ENCODE data around the gene MBNL2. TPM values are rescaled to one million over a fixed set of nuclear protein-coding genes. Genes with fewer than 3 reads are reported as not detected.

Gene MBNL2
- total and polyA plus RNA-seq, 2 of the 13 experiments (the other 11 are each of a cell fraction or from before 2014, with no cell fraction given), result 30.8 to 59.0 TPM

- TF ChIP-seq ZNF816 (CRISPR knock-in tag; IDR thresholded peaks at IDR 0.05; ENCODE audit: borderline replicate concordance) (no peak), FOXA3 (CRISPR knock-in tag; IDR thresholded peaks at IDR 0.05) (peak; percentile 53; the same call in 1 of the 2 replicates), ZNF615 (CRISPR knock-in tag; IDR thresholded peaks at IDR 0.05; ENCODE audit: borderline replicate concordance) (peak; percentile 67; the same call in 1 of the 2 replicates), ZNF281 (CRISPR knock-in tag; IDR thresholded peaks at IDR 0.05; ENCODE audit: borderline replicate concordance) (peak; percentile 19; the same call in 1 of the 2 replicates), SP2 (CRISPR knock-in tag; IDR thresholded peaks at IDR 0.05) (peak; percentile 74), ZNF691 (CRISPR knock-in tag; IDR thresholded peaks at IDR 0.05; ENCODE audit: borderline replicate concordance, low read depth) (peak; percentile 24; the same call in 1 of the 2 replicates), ZNF331 (CRISPR knock-in tag; IDR thresholded peaks at IDR 0.05) (peak; percentile 48; the same call in 1 of the 2 replicates), ZNF20 (CRISPR knock-in tag; IDR thresholded peaks at IDR 0.05) (no peak), ZNF570 (CRISPR knock-in tag; IDR thresholded peaks at IDR 0.05; ENCODE audit: borderline replicate concordance) (no peak), NFAT5 (CRISPR knock-in tag; IDR thresholded peaks at IDR 0.05) (no peak), ONECUT2 (CRISPR knock-in tag; IDR thresholded peaks at IDR 0.05) (no peak), ZBTB4 (CRISPR knock-in tag; IDR thresholded peaks at IDR 0.05; ENCODE audit: borderline replicate concordance) (no peak), CREB1 (IDR thresholded peaks at IDR 0.05) (peak; percentile 79), CREB1 (CRISPR knock-in tag; IDR thresholded peaks at IDR 0.05) (peak; percentile 86), ZNF292 (CRISPR knock-in tag; IDR thresholded peaks at IDR 0.05; ENCODE audit: borderline replicate concordance, low read depth) (peak; percentile 90)
Measured at GRCh38 chr13:97221989-97222700, at the start of gene MBNL2 (continued).
